Cardiac septum (tissue), 1 donor: ENCODE measurements around the gene SMG1. TPM values are rescaled to one million over a fixed set of nuclear protein-coding genes. Genes with fewer than 3 reads are reported as not detected.
"Not testable (repeated sequence)": the region's sequence is repeated elsewhere in the genome, so short reads cannot be mapped to it uniquely, and the experiment has no call there.

Experiments
- DNase-seq: peaks from one replicate; pipeline ENCODE4 v3.0.0-alpha.2; 2020; ENCODE audit warnings: low spot score
- intact Hi-C: fragments of 100-400 bp; cut with DNase I; formaldehyde crosslinking; loops from one replicate; pipeline ENCODE4 v1.14.0; 2022
- total RNA-seq: library from RNA; stranded (reverse); fragmentation: NEBNext Ultra II Directional; extraction: Animal tissue kit (Norgen Biotek cat#: 25700); gene quantifications from one replicate; pipeline ENCODE4 v1.2.1, GENCODE V29; 2021
- donor health status: DM: no; HTN: no; CAD: no.

SMG1 gene
- total RNA-seq, 1 donor from 2014 or later, result 56.0 TPM

- intact Hi-C loops, result no loop called here
- DNase-seq, result no peak
Observed at GRCh38 chr16:18937390-18937789, 11.2 kb upstream of the SMG1 start.

DNA sequence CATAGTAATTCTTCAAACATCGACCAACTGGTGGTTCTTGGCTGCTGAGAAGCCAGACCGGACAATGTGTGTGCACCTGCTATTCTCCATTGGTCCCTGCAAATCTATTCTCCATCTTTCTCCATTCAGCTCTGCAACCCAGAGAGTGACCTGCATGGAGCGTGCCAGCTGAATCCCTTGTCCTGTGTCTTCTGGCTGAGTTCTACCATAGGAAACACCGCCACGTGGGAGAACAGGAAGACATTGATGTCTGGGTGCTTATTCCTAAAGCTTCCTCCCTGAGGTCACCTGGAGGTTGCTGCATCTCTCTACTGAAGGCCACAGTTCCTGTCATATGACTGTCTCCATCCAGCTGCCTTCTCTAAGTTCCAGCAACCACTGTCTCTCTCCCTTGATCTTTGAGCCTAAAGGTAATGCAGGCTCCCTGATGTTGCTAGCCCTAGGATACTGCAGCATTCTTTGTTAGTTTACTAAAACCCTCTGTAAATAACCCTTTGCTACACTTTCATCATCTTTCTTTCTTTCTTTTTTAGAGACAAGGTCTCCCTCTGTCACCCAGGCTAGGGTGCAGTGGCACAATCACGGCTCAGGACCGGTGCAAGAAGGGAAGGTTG, 10.6 kb upstream of the SMG1 start:
- intact Hi-C loops, result no loop called here
- no peak for DNase-seq

DNA sequence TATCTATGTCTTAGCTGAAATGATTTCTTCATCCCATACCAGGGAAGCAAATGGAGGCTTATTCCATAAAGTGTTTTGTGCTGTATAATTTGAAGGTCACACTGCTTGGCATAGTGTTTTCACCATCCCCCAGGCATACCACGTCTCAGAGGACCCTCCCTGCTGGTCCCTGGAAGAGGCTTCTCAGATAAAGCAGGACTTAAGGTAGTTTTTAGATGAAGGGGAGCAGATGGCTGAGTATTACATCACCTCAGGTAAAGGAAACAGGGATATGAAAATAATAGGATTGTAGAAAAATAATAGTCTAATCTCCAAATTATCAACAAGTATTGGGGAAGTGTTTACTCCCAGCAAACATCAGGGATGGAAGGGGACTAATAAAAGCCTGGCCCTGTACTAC, 7.3 kb upstream of the SMG1 start:
- DNase-seq, result no peak
- intact Hi-C loops, result no loop called here

- intact Hi-C loops, result no loop called here
- no peak for DNase-seq
Observed at GRCh38 chr16:18932243-18932987, 6.2 kb upstream of the SMG1 start.

GRCh38 chr16:18931756-18932155, 5.5 kb upstream of the SMG1 start:
- intact Hi-C loops, result no loop called here
- peak; percentile 78 for DNase-seq

GRCh38 chr16:18930095-18930494, 3.9 kb upstream of the SMG1 start:
- intact Hi-C loops, result not testable (repeated sequence)

GRCh38 chr16:18928073-18928472, 1.9 kb upstream of the SMG1 start:
- intact Hi-C loops, DNase-seq: not testable (repeated sequence)

More at GRCh38 chr16:18930095-18930494, 3.9 kb upstream of the SMG1 start:
- not testable (repeated sequence) for DNase-seq

DNA sequence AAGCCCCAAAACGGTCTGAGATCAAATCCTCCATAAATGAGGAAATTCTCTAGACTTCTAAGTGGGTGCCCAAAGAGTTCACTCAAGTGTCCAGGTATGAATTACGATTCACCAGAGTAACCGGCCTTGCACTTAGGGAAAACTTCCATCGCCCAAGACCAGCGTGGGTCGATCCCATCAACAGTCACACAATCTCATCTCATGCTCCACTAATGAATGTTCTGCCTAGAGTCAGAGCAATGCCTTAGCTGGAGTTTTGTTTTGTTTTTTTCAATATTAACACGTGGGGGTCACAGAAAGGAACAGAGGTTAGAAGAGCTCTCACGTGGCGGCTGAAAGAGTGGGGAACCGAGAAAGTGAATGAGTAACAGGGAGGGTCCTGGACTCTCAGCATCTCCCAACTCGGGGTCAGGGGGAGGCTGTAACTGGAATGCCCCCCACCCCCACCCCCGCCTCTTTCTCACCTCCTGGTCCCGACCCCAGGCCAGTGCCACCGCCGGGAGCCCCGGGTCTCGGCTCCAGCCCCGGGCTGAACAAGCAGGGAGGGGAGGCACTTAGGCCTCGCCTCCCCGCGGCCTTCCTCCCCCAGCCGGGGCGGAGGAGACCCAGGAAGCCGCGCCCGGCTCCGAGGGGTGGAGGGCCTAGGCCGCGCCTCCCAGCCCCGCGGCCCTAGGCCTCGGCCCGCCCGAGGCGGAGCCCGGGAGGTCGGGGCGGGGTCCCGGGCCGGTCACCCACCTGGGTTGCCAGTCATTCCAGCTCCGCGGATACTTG, 808 bp downstream of the SMG1 start:
- intact Hi-C loops, result not testable (repeated sequence)

DNA sequence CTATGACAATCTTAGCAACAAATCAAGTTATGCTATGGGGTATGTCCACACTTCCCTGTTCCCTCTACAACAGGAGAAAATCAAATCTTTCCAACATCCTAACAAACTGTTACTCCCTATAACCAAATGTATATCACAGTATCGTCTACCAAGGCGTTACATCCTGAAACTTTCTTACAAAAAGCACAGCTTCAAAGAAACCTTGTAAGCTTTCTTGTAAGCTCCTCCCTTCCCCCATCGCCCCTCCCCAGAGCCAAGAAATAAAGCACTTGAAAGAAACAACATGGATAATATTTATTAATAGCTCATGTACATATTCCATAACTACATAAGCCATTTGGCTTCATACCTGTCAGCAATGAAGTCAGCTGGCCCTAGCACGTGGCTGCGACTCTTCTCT, 2.3 kb downstream of the SMG1 start:
- intact Hi-C loops, DNase-seq: not testable (repeated sequence)

More for the DNA sequence above, 808 bp downstream of the SMG1 start:
- DNase-seq, result not testable (repeated sequence)

DNA sequence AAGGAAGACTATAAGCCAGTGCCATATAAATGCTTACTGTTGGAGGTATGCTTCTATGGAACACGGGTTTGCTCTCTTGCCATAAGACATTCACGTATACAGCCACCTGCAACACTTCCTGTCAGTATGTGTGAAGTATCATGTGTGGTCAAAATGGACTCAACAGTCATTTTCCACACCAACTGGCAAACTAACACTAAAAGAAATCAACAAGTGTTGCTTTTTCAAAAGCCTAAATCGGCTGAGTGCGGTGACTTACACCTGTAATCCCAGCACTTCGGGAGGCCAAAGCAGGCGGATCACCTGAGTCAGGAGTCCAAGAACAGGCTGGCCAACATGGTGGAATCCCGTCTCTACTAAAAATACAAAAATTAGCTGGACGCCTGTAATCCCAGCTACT, 3.1 kb downstream of the SMG1 start:
- DNase-seq, intact Hi-C loops: not testable (repeated sequence)

- DNase-seq, intact Hi-C loops: not testable (repeated sequence)
Observed at GRCh38 chr16:18909585-18909984, 16.6 kb downstream of the SMG1 start.

DNA sequence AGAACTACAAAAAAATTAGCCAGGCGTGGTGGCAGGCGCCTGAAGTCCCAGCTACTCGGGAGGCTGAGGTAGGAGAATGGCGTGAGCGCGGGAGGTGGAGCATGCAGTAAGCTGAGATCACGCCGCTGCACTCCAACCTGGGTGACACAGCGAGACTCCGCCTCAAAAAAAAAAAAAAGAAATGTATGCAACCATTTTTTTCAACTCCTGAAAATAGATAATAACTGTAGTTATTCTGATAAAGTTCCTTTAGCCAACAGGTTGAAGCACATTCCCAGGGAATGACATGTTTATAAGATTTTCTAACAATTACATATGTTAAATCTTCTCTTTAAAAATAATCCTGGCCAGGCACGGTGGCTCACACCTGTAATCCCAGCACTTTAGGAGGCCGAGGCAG, 17.5 kb downstream of the SMG1 start:
- intact Hi-C loops, DNase-seq: not testable (repeated sequence)

GRCh38 chr16:18902778-18903177, 23.4 kb downstream of the SMG1 start:
- DNase-seq, intact Hi-C loops: not testable (repeated sequence)

DNA sequence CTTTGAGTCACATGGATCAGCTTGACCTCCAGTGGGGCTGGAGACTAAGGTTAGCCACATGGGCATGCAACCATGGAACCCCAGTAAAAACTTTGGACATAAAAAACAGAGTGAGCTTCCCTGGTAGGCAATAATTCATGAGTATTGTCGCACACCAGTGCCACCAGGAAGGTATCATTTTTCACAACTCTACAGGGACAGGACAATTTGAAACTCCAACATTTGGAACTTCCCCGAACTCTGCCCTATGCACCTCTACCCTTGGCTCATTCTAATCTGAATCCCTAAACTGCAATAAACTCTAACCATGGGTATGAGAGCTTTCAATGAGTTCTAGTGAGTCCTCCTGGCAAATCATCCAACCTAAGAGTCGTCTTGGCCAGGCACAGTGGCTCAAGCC, 24.2 kb downstream of the SMG1 start:
- intact Hi-C loops, DNase-seq: not testable (repeated sequence)

DNA sequence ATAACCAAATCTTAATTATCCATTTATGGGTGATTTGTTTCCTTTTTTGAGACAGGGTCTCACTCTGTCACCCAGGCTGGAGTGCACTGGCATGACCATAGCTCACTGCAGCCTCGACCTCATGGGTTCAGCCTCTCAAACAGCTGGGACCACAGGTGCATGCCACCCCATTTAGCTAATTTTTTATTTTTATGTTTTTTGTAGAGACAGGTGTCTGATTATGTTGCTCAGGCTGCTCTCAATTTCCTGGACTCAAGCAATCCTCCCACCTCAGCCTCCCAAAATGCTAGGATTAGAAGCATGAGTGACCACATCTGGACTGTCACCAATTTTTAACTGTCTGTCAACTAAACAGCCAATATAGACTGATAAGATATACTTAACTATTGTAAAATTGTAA, 25.0 kb downstream of the SMG1 start:
- intact Hi-C loops, result not testable (repeated sequence)

DNA sequence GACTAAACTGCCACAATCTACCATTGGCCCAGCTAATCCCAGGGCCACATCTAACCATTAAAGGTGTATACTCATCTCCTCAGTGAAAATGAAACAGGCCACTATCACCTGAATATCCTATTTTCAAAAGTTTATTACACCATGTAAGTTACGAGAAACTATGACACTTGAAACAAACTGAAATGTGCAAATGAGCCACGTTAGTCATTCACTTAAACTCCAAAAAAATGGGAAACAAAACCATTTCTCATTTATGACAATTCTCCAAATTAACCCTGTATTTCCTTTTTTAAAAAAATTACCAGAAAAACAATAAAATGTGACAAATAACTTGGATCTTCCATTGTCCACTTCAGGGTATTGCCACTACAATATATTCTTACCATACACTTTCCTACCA, 41.8 kb downstream of the SMG1 start:
- intact Hi-C loops, DNase-seq: not testable (repeated sequence)

More for the DNA sequence above, 25.0 kb downstream of the SMG1 start:
- DNase-seq, result not testable (repeated sequence)

DNA sequence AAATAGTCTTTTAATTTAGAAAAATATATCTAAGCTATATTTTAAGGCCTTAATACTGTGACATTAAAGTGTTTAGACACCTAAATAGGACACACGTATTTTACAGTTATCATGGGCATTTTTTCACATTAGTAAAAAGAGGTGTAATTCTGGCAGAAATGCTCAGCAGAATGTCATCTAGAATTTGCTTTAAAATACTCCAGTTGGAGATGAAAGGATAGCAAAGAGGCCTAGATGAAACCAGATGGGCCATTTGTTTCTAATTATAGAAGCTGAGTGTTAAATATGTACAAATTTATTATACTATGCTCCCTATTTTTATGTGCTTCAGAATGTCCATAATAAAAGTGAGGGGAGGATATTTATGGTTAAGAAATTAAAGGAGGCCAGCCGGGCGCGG, 48.5 kb downstream of the SMG1 start:
- DNase-seq, intact Hi-C loops: not testable (repeated sequence)

DNA sequence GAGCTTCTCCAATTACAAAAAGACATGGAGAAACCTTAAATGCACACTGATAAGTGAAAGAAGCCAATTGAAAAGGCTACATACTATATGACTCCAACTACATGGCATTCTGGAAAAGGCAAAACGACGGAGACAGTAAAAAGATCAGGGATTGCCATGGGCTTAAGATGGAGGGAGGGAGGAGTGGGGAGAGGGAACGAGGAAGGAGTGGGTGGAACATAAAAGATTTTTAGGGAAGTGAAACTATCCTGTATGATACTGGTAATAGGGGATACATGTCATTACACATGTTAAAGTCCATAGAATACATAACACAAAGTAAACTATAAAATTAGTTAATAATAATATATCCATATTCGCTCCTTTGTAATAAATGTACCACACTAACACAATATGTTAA, 48.9 kb downstream of the SMG1 start:
- intact Hi-C loops, DNase-seq: not testable (repeated sequence)

DNA sequence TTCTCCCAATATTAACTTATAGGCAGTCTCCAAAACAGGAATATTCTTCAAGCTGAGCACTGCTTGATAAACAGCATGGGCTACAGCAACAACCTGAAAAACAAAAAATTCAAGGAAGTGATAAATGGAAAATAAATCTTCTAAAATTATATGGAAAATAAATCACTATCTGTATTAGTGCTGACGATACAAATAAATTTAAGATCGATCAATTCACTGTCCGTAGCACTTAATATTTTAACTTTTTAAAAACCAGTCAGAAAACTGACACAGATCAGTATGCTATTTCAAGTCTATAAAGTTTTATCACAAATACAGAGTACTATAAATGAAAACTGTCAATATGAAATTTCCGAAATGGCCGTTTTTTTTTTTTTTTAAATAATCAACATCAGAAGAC, 49.9 kb downstream of the SMG1 start:
- DNase-seq, intact Hi-C loops: not testable (repeated sequence)

- intact Hi-C loops, DNase-seq: not testable (repeated sequence)
Observed at GRCh38 chr16:18869043-18869771, 57.0 kb downstream of the SMG1 start.
